IPS-NIHi11 (cell line): Measurements from ENCODE around the gene VAC14.
"Not testable (repeated sequence)": the region's sequence is repeated elsewhere in the genome, so short reads cannot be mapped to it uniquely, and the experiment has no call there.

Source experiments
- DNase-seq: peaks from one replicate; pipeline ENCODE4 v3.0.0; 2012; ENCODE audit warnings: mixed read lengths, low spot score

Gene VAC14

DNA sequence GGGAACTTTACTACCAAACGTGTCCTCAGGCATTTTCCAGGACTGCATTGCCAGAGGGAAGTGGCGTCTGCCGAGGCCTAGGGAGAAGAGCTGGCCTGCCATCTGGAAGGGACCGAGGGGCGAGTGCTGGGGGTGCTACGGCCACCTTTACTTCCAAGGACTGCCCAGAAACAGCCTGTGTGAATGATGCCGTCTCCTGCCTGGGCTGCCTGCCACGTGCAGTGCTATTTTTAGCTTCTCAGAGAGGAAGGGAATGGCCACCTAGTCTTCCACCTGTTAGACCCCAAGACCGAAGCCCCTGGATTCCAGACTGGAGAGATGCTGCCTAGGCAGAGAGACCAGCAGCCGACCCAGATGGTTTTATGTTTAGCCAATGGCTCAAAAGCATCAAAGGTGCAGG is 57.2 kb downstream of the VAC14 start:
- no peak for DNase-seq

DNA sequence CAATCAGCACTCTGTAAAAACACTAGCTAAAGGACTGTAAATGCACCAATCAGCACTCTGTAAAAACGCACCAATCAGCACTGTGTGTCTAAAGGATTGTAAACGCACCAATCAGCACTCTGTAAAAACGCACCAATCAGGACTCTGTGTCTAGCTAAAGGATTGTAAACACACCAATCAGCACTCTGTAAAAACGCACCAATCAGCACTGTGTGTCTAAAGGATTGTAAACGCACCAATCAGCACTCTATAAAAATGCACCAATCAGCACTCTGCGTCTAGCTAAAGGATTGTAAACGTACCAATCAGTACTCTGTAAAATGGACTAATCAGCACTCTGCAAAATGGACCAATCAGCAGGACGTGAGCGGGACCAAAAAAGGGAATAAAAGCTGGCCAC is 58.0 kb downstream of the VAC14 start:
- DNase-seq = not testable (repeated sequence)

DNA sequence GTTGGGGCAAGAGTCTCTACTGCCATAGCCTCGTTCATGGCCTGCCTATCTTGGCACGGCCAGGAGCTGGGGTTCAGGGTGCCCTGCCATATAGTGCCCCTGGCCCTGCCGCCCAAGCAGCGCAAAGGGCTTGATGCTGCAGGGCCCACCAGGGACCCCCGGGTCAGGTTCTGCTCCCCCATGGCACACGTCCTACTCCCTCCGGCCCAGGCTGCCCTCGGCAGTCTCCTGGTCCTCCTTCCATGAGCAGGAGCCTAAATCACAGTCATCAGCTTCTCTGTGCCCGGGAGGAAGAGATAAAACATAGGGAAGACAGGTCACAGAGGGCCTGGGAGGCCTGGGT is 59.2 kb downstream of the VAC14 start:
- no peak for DNase-seq

DNA sequence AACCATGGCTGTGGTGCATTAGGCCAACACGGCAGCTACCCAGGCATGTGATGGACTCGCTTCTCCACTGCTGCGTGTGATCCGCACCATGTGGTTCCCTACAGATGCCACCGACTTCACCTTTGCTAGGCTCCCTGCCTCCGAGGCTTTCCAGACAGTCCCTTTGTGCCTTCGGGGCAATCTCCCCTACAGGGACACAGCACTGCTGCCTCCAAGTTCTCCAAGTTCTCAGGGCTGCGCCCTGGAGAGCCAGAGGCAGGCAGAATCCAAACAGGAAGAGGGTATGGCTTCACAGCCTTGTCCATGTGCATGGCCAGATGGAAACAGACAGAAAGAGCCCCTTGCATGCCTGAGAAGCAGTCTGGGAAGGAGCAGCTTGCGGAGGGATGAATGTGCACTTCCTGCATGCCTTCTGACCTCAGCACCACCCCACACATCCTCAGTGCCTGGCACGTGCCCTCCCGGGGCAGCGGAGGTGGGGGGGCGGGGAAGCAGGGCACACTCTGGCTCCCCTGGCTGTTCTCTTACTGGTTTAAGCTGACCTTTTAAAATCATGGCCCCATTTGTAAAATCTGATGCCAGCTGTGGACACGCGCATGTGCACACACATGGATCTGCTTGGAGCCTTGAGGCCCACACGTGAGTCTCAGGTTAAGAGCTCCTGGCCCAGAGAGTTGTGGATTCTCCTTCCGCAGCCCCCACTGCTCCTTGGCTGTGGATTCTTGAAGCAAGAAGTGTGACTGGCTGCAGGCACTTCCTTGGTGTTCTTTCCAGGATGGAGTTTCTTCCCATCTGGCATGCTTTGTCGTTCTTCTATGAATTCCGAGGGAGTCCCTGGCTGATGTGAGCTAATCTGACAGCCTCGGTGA is 59.8 kb downstream of the VAC14 start:
- DNase-seq = no peak

DNA sequence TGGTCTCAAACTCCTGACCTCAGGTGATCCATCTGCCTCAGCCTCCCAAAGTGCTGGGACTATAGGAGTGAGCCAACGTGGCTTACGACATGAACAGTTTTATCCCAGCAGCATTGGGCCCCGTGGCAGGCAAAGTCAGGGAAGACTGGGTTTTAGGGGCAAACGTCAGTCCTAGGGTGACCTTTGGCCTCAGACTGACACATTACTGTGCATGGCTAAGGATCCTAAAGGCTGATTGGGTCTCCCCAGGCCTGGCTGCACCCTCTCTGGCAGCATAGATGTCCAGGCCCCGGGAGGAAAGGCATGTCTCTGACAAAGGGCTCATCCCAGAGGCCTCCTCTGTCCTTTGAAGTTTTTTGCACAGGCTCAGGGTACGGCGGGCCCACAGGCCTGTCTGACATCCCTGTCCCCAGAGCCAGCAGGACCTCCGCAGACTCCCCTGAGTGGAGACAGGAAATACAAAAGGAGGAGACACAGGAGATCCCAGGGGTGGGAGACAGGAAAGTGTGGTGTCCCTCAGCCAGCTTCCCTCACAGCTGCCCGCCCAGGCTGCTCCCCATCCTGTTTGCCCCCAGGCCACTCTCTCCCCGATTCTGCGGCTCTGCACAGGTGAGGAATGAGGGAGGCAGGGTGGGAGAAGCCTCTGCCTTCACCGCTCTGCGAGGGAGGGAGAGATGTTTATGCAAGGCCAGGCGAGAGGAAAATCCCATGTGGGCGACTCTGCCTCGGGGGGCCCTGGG is 60.6 kb downstream of the VAC14 start:
- no peak for DNase-seq

DNA sequence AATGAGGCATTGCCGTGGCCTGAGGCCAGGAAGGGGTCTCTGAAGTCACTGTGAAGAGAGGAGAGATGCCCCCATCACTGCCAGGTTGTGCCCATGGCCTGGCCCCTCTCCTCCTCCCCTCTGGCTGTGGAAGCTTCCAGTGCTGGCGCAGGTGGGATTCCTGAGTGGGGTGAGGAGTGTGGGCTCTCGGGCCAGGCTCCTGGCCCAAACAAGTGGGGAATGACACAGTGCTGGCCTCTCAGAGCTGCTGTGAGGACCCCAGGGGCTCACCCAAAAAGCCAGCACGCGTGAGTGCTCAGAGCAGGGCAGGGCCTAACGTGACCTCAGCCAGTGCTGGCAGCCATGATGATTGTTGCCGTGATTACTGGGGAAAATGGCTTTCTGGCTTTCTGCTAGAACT is 61.6 kb downstream of the VAC14 start:
- no peak for DNase-seq

DNA sequence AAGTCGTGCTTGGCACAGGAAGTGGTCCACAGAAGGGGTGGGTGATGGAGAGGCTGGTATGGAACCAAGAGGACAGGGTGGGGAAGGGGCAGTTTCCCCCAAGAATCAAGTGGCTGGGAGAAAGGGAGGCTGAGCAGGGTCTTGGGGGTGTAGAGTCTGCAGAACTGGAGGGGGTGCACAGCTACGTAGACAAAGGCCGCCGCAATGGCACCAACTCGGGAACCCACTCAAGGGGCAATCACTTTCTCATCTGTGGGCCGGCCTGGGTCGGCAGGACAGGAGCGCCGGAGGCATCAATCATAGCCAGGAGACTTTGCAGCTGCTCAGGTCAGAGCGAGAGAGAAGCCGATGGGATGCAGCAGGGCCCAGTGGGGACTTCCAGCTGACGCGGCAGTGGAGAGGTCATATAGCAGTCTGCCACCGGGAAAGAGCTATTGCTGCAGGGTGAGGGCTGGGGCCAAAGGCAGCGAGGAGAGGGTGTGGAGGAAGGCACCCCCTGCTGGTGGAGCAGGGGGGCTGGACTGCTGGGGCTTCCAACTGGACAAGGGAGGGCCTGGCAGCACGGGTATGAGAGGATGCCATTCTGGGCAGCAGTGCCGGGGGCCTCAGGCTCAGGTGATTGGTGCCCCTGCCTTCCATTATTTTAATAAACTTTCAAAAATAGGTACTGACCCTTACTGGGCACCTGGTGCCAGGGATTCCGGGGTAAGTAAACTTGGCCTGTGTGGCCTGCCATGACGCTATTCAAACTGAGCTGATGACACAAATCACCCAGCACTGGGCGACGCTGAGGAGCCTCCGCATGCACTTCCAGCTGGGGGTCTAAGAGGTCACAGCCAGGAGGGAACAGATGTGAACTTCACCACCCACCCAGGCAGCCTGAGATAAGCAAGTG is 62.6 kb downstream of the VAC14 start:
- DNase-seq = peak; percentile 86

DNA sequence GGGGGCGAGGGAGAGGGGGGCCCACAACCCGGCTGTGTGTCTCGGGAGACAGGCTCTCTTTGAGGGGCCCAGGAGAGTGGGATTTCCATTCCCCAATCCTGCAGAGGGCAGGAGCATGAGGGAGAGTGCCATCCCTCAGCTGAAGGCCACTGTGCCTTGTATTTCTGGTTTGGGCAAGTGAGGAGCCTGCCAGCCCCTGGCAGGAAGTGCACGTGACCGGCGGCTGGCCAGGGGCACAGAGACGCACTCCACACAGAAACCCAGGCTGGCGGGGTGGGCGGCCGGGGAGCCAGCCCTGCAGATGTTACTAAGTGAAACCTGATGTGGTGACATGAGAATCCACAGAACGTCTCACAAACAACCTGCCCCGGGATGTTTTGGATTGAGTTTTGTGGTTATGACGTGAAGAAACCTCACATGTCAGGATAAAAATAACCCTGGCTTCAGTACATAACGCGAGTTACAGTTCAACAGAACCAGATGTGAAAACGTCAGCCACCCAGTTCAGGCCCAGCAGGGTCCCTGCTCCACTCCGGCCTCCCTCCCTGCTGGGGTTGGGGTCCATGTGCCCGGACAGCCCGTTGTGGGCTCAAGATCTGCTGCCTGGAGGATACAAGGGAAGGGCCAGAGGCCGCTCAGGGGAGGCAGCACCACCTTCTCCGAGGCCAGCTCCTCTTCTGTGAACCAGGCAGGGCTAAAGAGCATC is 63.4 kb downstream of the VAC14 start:
- no peak for DNase-seq

DNA sequence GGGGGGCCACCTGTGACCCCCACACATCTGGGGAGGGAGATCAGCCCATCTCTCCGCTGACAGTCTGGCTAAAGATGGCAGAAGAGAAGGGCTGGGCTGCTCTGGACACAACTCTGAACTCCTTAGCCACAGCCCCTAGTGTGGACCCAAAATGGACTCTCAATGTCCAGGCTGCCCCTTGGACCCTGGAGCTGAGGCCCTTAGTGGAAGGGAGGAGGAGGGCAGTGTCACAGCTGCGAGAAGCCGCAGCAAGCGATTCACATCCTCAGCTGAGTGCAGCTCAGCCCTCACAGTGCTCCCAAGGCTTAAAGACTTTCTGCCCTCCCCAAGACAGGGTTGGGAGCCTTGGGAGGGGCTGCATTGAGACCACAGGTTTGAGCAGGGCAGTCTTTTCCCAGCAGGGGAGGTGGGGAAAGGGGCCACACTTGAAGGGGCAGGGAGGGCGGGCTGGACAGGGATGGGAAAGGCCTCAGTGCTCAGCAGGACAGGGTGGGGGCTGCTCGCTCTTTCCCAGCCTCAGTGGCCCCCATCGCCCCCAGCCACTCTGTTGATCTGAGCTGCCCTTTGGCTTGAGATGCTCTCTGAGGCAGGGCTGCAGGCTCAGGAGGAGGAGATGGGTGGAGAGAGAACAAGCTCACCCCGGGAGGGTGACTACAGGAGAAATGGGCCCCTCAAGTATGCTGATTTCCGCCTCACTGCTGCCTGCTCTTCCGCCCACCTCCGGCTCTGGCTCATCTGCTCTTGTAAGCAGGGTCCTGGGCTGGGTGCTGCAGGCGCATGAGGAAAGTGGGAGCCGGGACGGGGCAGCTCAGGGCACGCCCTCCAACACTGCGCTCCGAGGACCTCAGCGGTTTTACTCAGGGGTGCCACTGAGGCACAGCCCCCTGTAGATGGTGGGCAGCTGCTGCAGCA is 64.2 kb downstream of the VAC14 start:
- no peak for DNase-seq

DNA sequence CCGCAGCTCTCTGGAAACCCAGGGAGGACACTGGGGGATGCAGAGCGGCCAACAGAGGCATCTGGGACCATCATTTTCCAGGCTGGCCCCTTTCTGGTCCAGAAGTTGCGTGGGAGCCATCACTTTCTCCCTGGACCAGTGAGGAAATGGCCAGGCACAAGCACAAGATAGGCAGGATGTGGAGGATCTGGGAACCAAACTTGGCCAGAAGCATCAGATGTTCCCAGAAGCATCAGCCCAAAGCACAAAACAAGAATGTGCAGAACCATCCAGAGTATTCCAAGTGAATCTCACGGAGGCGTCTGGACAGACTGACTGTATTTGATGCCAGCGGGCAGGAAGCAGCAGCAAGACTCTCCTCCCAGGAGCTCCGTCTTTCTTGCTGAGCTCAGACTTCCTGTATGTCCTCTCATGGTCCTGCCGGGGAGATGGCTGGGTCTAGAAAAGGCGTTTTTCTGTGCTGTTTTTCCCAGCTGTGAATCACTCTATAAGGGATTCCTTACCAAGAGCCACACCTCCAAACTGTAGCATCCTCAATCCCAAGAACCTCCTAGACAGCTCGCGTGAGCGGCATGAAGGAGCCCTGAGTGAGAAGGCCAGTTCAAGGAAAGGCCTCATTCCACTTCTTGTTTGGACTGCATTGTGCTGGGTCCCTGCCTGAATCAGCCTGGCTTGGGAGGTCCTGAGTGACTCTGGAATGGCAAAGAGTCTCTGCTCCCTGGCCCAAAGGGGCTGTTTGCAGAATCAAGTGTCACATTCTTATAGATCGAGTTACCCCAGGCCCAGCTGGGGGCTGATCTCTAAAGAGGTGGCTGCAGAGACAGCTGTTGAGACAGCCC is 65.6 kb downstream of the VAC14 start:
- no peak for DNase-seq

DNA sequence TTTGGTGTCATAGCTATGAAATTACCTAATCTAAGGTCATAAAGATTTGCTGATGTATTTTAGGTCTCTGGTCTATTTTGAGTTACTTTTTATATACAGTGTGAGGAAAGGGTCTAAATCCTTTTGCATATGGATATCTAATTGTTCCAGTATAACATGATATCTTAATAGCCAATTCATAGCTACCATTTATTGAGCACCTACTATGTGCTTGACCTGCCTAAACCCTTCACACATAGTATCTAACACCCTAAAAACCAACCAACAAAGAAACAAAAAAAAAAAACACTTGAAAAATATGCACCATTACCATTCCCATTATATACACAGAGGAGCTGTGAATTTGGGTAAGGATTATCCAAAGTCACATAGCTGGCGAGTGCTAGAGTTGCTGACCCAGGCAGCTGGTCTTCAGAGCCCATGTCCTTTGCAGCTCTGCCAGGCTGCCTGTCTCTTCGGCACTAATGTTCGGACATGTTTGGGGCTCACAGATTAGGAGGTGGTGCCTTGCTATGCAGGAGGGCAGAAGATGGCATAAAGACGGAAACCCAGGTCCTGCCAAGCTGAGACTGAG is 66.3 kb downstream of the VAC14 start:
- DNase-seq = no peak

DNA sequence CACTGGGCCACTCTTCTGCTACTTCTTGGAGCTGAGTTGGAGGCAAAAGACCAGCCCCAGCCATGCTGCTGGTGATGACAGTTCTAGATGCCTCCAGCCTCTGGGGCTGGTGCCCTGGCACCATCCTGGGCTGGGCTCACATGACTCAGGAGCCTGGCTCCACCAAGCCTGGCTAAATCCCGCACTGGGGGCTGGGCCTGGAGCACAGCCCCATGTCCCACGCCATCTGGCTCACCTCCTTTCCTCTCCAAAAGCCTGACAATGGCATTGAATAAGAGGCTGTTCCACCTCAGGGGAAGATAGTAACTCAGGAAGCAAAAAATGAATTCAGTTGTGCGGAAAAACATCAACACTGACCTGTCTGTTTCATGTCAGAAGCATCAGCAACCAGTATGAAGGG is 70.0 kb downstream of the VAC14 start:
- no peak for DNase-seq

DNA sequence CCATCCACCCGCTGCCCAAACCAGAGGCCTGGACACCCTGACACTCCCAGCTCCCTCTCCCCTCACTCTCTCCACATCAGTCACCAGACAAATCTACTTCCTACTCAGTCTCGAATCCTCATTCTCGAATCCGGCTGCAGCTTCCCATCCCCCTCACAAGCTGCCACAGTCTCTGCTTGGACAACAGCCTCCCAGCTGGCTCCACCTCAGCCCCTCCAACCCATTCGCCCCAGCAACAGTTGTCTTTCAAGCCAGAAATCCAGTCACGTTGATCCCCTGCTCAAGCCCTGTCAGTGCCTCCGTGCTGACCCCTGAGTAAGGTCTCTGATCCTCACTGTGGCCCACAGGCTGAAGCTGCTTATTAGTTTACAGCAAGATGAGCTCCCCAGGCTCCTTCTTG is 70.9 kb downstream of the VAC14 start:
- DNase-seq = no peak

DNA sequence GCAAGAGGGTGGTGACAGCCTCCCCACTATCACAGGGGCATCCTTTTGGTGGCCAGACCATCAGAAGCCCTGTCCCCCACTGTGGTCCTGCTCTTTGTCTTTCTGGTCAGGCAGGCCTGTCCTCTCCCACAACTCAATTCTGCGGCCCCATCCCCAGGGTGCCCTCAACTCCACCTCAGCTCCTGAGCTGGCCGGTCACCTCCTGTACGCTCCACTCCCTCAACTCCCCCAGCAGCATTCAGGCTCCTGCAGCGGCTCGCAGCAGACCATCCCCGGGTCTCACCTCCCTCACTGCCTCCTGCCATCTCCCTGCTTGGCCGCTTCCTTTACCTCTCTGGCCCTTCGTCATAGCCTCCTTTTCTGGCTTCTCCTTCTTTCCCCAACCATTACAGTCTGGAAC is 71.7 kb downstream of the VAC14 start:
- no peak for DNase-seq

DNA sequence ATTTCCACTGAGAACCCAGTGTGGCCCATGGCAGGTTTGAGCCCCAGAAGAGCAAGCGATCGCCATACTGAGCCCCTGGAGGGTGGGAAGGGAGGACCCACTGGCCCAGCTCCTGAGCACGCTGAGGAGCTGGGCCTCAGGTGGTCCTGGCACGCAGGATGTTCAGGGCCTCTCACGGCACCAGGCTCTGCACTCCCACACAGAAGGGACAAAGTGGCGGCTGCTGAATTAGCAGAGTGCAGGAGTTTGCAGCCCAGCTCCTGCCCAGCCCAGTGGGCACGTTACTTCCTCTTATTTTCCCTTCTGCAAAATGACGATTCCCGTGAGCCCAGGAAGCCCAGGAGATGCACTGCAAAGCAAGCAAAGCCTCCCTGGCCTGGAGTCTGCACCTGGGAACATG is 72.8 kb downstream of the VAC14 start:
- DNase-seq = no peak

DNA sequence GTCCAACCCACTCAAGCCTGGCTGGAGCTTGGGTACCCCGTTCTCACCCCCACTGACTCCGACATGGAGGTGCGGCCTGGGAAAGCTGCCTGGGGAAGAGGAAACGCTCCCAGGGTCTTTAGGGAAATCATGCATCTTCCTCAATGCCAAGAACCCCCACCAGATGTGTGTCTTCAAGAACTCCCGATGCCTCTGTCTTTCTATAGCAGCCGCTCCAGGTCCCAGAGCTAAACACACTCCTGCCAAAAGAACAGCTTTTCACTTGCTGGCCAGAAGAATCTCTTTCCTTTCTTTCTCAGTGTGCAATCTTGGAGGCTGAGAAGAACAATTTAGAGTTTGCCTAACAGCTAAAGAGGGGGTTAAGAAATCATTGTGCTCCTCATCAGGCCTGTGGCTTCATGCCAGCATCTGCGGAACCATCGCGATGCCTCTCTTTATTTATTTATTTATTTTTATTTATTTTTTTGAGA is 74.0 kb downstream of the VAC14 start:
- DNase-seq = no peak

DNA sequence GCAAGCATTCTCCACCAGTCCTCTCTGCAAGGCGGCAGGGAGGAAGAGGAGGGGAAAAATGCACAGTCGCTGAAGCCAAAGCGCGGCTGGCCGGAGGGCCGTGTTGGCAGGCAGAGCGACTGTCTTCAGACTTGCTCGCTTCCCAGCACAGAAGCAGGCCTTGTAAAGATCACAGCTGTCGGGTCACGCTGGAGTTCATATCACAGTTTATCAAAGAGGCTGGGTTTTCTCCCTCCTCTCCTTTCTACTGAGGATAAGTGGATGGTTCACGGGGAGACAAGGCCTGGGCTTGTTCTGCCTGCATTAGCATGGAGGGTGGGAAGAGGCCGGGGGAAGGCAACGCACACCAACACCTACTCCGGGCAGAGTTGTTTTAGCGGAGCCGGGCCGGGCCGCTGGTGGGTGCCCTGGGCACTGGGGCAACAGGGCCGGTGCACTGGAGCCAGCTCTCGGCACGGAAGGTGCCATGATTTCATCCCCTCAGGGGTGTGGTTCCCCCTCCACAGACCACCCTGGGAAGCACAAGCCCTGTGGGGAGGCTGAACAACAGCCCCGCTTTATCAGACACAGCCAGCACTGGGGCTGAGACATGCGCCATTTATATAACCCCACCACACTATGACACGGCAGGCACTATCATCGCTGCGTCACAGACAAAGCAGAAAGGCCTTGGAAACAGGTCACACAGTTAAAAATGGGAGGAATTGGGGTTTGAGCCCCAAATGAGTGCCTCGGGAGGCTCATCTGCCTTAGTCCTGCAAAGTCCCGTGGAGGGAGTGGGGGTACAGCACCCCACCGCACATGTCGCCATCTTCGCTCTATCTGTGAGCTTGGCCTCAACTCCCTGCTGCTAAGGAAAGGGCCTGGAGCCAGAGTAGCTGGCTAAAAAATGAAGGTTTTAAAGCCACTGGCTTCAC is 74.8 kb downstream of the VAC14 start:
- no peak for DNase-seq
